NOMO-1 treated with DMSO at 0.1 percent for 48 hours (cell line): Measurements from ENCODE around the gene USO1.
A peak's percentile ranks its signal among the peaks of the same experiment; 100 is the strongest.
"Not testable (repeated sequence)": the region's sequence is repeated elsewhere in the genome, so short reads cannot be mapped to it uniquely, and the experiment has no call there.

Experiments used
- DNase-seq: peaks from one replicate; lab custom pipeline; 2025; ENCODE audit not compliant: unreplicated experiment; lab: John Stamatoyannopoulos, UW

Gene USO1

GRCh38 chr4:75724066-75724866, at the start of gene USO1:
USO1 (plus strand) TSS chr4:75724577; CDS start chr4:75724820, 243 bp downstream.
- DNase-seq = peak; percentile 99

DNA sequence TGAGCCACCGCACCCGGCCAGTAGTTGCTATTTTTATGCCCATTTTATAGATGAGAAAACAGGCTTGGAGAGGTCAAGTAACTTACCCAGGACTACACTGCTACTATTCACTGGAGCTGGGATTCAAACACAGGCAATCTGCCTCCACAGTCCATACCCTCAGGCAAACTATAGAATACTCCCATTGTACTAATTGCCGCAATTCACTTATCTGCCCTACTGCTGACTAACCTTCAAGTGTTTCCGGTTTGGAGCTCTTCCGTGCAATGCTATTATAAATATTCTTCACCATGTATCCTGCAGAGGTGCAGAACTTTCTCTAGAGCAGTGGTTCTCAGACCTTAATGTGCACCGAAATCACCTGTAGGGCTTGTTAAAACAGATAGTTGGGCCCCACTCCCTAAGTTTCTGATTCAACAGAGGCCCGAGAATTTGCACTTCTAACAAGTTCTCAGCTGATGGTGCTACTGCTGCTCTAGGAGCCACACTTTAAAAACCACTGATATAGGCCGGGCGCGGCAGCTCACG, 49.3 kb upstream of the USO1 start:
- DNase-seq = no peak

DNA sequence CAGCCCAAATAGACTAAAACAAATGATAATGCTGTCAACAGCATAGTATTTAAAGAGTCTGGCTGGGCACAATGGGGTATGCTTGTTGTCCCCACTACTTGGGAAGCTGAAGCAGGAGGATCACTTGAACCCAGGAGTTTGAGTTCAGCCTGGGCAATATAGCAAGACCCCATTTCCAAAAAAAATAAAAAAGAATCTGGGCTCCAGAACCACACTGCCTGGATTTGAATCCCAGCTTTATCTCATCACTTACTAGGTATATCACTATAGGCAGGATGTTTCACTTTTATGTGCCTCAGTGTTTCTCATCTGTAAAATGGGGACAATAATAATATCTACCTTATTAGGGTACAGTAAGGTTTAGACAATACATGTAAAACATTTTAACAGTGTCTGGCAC, 45.9 kb upstream of the USO1 start:
- no peak for DNase-seq

- no peak for DNase-seq
These were observed 45.4 kb upstream of the USO1 start for GRCh38 chr4:75678965-75679364.

DNA sequence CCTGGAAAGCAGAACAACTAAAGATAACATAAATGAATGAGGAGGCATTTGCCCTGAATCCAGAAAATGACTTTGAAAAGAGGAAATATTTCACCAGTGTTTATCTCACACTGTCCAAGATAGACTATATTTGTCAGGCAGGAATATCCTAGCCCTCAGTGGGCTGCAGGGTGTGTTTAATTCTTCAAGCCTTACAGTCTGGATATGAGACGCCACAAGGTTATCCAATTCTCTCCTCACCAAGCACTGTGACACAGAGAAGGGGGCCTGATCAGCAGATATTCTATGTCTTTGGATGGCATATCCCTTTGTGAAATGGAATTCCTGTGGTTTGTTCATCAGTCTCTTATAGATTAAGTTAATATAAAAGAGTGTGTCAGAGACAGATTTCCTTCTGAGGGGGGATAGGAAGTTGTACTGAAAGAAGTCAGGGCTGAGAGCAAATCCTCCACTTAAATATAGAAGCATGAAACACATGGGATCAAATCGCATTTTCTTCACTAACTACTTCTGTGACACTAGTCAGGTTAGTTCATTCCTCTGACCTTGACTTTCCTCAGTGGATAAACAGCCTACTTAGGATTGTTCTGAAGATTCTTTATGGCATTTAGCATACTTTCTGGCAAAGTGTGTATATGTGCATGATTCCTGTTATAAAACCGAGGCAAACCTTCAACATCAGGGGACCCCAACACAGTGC, 44.4 kb upstream of the USO1 start:
- DNase-seq = no peak

GRCh38 chr4:75683482-75684155, 40.8 kb upstream of the USO1 start:
- no peak for DNase-seq

- no peak for DNase-seq
These were observed 38.7 kb upstream of the USO1 start for GRCh38 chr4:75685546-75686189.

DNA sequence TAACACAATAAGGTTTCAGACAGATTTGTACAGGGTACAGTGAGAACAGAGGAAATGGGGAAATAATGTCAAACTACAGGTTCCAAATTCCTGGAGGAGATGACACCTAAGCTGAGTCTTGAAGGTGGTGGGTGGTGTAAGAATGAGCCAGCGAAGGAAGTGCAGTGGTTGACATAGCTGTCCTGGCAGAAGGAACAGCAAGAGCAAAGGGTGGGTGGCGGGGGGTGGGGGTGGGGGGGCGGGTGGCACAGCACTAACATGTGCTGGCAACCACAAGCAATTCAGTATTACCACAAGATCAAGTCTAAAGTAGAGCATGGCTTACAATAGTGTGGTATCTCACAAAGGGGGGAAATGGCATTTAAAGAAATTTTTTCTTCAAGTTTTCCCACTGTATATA, 38.0 kb upstream of the USO1 start:
- no peak for DNase-seq

- DNase-seq = not testable (repeated sequence)
These were observed 37.3 kb upstream of the USO1 start for GRCh38 chr4:75687125-75687524.

GRCh38 chr4:75692066-75692465, 32.3 kb upstream of the USO1 start:
- not testable (repeated sequence) for DNase-seq

- no peak for DNase-seq
These were observed 28.3 kb upstream of the USO1 start for GRCh38 chr4:75696071-75696470.

DNA sequence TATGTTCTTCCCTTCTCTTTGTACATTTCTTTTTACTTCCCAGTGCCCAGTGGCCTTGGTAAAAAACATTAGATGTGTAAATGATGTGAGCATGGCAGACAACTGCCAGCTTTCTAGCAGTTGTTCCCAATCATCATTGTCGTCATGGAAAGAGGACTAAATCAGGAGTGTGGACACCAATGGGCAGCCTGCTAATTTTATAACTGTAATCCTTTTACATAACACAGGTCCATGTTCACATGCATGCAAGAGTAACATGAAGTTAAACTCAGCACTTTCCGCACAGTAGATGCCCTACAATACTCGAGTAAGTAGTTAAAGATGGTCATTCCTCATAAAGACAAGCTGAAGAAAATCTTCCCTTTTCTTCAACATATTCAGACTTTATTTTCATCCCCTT, 27.8 kb upstream of the USO1 start:
- DNase-seq = no peak

DNA sequence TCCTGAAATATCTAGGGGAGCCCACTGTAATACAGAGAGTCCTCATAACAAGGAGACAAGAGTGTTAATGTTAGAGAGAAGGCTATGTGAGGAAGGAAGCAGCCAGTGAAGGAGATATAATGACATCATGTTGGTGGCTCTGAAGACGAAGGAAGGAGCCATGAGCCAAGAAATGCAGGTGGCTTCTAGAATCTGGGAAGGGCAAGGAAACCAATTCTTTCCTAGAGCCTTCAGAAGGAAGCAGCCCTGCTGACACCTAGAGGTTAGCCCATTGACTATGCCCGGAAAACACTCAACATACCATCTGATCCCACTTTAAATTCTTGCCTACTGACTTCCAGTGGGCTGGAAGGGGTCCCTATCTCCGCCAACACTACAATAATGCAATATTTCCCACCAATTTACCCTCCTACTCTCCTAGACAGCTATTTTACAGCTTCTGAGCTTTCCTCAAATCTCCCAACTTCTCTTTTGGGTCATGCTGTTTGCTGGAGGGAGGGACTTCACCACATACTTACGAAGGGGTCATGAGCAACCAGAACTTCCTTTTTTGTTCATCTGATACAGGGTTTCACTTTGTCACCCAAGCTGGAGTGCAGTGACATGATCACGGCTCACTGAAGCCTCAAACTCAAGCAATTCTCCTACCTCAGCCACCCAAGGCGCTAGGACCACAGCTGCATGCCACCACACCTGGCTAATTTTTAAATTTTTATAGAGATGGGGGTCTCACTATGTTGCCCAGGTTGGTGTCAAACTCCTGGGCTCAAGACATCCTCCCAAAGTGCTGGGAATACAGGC, 26.0 kb upstream of the USO1 start:
- peak; percentile 87 for DNase-seq

- no peak for DNase-seq
These were observed 25.5 kb upstream of the USO1 start for GRCh38 chr4:75698963-75699228.

DNA sequence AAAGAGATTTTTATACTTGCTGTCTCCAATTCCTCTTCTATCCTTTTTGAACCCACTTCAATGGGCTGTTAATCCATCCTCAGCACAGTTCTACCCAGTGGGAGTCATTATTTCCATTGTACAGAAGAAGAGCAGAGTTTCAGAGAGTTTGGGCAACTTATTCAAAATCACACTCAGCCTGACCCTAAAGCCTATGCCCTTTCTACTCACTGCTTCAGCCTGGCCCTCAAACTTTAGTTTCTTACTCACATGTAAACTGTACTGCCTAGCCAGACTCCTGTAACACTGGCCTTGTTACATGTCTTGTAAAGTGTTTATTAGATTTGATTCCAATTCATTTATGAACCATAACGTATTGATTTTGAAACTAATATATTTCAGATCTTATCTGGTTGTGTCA, 25.1 kb upstream of the USO1 start:
- DNase-seq = no peak

DNA sequence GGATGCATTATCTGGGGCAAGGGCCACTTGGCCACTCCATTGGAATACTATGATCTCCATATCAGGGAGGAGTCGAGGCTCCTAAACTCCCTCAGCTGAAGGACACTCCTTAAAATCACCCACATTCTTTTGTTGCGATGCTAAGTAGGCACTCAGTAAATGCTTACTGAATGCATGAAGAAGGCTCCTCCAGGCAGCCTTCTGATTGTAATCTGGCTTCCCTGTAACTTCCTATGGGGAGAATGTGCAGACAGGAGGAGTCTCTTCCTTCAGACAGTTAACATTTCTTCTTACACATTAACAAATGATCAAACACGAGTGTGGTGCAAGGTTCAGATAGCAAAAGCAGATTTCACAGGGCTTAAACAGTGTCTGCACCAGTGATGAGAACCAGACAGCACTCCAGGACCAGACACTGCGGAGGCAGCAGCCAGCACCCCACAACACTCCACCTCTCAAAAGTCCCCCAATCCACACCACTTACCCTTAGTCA, 21.4 kb upstream of the USO1 start:
- DNase-seq = no peak

DNA sequence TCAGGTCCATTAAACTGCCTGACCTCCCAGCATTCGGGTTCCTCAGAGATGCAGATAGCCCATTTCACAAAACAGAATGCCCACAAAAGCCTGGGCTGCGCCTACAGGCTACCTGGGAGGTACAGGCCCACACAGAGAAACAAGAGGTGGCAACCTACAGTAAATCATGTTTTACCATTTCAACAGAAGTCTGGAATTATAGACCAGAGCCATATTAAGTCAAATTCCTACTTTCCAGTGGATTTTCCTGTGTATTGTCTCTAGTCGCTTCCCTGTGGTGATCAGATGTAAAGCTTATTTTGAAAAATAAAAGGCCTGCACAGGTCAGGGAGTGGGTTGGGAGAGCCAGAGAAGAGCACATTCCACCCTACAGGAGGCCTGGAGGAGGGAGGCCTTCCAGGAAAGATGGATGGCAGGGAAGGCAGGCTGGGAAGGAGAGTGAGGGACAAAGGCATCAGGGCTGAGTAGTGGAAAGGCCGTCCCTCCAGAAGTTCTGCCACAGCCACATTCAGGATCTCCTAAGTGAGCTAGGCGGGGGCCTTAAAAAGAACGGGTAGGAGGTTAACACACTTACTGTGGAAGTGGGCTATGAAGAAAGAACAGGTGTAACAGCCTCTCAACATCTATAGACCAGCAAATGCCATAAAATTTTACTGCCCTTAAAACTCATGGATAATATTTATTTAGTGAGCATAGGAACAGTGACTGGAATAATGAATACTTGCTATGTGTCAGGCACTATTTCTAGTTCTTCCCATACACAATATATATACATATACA, 19.0 kb upstream of the USO1 start:
- DNase-seq = no peak

- no peak for DNase-seq
These were observed 16.1 kb upstream of the USO1 start for GRCh38 chr4:75708218-75708691.

DNA sequence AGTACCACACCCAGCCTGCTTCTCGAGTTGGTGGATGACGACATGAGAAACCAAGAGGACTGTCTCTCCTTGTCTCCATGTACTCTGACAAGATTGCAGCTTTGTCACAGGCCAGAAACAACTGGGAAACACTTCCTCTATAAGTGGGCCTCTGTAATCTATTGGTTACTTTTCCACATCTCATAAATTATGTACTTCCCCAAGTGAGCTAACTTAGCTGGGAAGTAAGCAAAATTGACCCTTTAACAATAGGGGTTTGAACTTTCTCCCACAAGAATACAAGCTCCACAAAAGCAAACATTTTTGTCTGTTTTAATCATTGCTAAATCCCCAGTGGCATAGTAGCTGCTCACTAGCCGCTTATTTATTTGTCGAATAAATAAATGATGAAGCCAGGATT, 14.1 kb upstream of the USO1 start:
- DNase-seq = peak; percentile 31

DNA sequence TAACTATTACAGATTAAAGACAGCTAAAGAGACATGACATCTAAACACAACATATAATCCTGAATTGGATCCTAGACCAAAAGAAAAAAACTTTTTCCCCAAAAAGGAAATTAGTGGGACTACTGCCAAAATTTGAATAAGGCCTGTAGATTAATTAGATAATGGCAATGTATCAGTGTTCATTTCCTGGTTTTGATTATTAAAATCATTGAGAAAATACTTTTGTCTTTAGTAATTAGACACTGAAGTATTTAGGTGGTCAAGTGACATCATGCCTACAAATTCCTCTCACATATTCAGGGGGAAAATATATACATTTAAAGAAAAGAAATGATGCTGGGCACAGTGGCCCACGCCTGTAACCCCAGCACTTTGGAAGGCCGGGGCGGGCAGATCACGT, 10.4 kb upstream of the USO1 start:
- DNase-seq = no peak
